RKO (cell line): Measurements from ENCODE around the gene MRPS2.

Experiments used
- DNase-seq: peaks from one replicate; pipeline ENCODE4 v3.0.0-alpha.2; 2016; ENCODE audit warnings: low spot score

The MRPS2 gene

DNA sequence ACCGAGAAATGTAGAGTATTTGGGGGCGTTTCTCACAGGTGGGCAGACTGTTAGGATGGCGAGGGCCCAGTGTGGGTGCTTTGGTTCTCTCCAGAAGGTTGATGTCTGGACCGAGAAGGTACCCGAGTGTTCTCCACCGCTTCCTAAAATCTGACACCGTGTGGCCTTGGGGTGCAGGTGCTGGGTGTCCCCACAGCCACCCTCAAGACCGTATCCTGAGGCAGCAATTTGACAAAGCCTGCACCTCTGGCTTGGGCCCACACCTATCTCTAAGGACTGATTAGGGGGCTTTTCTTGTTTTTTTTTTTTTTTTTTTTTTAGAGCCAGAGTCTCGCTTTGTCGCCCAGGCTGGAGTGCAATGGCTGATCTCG, 19.6 kb upstream of the MRPS2 start:
- DNase-seq, result peak; percentile 61

DNA sequence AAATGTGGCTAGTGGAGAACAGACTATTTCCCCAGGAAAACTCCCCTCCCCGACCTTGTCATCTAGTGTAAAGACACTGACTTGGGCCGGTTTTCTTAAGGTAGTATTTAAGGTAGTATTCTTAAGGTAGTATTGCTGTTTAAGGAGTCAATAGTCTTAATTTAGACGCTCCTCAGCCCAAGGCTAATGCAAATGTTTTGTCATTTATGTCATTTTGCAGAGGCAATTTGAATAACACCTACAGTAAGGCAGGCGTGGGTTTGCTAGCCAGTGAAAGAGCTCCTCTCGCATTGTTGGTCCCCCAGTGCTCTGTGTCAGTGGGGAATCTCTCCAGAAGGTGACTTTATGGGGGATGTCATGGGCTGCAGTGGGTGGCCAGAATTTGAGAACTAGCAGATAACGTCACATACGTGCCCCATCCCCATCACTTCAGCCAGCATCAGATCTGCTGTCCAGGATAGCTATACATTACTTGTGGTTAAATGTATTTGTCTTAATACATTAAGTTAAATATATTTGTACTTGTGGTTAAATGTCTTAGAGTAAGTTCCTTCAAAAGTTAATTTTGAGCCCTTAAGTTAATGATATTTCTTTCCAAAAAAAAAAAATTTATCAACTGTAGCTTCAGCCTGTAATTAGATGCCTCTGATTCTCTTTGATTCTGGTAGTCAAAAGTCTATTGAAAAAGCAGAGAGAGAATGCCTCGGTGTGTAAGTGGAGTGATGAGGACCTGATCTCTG, 18.3 kb upstream of the MRPS2 start:
- DNase-seq, result no peak

DNA sequence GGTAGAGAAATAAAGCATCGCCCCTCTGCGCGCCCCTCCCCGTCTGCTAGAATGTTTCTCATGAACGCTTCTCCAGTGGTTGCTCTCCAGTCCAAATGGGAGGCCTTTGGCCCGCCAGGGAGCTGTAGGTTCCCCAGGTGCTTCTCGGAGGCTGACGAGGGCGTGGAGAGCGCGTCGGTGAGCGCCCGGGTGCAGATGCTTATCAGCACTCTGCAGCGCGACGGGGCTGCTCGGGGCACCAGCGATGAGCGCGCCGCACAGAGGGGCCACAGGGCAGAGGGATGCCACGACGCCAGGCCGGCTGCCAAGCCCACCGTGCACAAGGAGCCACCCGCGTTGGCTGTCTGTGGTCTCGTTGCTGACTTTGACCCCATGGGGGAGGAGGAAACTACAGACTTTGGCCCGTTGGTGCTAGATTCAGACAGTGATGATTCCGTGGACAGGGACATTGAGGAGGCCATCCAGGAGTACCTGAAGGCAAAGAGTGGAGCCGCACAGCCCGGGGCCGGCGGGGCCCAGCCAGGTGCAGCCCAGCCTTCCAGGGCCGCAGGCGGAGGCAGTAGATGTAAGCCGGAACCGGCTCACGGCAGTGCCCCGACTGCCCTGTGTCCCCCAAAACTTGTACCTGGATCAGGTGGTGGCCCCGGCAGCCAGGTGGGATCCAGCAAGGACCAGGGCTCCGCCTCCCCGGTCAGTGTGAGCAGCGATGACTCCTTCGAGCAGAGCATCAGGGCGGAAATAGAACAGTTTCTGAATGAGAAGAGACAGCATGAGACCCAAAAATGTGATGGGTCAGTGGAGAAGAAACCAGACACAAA, 15.8 kb upstream of the MRPS2 start:
- no peak for DNase-seq

DNA sequence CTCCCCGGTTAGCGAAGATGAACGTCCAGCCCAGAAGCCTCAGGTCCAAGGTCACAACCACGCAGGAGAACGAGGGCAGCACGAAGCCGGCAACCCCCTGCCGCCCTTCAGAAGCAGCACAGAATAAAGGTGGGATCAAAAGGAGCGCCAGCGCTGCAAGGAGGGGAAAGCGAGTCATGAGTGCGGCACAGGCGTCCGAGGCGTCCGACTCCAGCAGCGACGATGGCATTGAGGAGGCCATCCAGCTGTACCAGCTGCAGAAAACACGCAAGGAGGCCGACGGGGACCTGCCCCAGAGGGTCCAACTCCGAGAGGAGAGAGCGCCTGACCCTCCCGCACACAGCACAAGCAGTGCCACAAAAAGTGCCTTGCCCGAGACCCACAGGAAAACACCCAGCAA, 15.1 kb upstream of the MRPS2 start:
- DNase-seq, result no peak

DNA sequence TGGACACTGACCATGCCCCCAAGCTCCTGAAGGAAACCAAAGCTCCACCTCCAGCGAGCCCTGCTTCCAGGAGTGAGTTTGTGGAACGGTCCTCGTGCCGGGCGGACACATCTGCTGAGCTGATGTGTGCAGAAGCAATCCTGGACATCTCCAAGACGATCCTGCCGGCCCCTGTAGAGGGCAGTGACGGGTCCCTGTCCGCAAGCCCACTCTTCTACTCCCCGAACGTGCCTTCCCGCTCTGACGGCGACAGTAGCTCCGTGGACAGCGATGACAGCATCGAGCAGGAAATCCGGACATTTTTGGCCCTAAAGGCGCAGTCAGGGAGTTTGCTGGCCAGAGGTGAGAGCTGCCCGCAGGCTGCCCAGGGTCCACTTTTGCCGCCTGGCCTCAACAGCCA, 14.7 kb upstream of the MRPS2 start:
- no peak for DNase-seq

DNA sequence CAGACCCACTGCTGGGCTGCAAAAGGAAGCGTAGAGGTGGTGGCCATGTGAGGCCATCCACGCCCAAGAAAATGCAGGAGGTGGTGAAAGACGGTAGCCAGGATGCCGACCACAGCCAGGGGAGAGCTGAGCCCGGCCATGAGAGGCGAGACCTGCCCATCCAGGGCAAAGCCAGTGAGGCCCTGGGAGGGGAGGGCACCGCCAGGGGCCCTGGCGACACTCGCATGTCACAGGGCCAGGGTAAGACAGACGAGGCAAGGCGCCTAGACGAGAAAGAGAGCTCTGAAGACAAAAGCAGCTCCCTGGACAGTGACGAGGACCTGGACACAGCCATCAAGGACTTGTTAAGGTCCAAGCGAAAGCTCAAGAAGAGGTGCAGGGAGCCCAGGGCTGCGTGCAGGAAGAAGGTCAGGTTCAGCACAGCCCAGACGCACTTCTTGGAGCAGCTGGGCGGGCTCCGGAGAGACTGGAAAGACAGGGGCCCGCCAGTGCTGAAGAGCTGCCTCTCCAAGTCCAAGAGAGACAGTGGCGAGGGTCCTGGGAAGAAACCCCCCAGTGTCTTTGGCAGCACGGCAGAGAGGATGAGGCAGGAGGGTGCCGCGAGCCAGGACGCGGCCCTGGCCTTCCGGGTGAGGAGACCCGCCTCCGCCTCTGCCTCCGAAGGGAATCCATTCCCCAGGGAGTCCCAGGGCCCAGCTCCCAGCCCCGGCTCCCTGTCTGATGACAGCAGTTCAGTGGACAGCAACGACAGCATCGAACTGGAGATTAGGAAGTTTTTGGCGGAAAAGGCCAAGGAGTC, 14.0 kb upstream of the MRPS2 start:
- no peak for DNase-seq

DNA sequence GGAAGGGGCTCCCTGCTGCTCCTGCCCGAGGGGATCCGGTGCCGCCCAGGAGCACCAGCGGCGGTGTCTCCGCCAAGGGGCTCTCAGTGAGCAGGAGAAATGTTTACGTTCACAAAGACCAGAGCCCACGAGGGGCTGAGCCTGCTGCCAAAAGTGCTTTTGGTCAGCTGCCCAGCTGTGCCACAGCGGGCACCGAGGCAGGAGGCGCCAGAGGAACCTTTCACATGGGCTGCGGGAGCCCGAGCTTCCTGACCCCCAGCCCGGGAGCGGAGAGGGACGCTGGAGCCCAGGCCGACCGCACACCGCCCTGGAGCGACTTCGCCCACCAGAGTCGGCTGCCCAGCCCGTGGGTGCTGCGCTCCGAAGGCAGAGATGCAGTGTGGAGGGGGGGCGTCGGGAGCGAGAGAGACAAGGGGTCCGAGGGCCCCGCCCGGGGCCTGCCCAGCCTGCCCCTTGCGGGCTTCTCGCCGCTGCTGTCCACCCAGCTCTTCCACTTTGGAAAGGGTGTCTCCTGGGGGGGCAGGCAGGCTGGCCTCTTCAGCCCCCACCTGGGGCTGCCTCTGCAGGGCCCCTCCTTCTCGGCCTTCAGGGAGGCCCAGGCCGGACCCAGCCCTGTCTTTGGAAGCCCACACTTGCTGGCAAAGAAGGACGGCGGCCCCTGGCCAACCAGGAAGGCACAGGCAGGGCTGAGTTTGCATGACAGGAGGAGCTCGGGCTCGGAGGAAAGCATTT, 13.0 kb upstream of the MRPS2 start:
- no peak for DNase-seq

DNA sequence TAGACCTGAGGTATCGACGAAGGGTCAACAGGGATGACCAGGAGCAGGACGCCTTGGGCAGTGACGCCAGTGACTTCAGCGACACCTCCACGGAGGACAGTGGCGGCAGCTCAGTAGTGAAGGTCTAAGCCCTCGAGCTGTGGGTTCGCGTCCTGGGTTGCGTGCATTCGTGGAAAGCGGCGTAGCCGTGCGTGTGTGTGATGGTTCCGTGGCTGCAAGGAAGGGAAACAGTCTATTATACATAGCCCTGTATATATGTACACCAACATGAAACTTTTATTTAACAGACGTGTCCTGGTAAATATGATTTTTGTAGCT, 12.5 kb upstream of the MRPS2 start:
- no peak for DNase-seq

DNA sequence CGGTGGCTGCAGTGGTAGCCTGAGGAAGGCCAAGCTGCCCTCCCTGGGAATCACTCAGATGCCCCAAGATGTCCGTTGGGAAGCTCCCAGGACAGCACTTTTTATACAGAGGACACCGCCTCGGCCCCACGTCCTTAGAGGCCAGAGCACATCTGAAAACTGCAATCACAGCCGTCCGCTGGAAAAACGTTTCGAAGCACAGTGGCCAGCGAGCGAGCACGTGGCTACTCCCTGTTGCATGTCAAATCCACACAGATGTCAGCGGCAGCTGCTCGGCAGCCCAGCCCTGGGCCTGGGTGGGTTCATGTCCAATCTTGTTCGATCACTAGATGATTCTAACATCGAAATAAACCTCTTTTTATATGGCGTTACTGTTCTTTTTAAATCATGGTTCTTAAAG, 12.0 kb upstream of the MRPS2 start:
- no peak for DNase-seq

DNA sequence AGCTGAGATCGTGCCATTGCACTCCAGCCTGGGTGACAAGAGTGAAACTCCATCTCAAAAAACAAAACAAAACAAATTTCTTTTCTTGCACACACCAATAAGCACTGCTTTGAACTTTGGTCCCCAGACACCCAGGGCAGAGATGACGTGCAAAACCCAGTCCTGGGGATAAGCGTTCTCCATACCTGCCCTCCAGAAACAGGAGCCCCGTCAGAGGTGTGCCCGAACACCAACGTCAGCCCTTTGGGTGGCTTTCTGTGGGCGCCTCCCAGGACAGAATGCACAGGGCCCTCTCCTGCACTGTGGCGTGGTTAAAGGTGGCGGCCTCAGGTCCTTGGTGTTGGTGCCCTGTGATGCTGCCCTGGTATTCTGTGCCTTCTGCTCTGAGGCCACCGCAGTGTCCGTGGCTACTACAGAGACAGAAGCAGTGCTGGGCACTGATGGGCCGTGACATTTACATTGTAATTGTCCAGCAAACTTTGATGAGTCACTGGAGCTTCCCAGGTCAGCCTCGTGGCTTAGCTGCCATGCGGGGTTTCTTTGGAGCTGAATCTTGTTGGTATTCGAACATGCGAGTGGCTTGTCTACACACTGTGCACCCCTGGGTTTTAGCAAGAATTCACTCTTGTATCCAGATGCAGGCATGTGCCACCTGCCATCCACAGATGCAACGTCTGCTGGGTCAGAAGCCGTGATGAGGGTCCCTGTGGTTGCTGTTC, 11.1 kb upstream of the MRPS2 start:
- no peak for DNase-seq

DNA sequence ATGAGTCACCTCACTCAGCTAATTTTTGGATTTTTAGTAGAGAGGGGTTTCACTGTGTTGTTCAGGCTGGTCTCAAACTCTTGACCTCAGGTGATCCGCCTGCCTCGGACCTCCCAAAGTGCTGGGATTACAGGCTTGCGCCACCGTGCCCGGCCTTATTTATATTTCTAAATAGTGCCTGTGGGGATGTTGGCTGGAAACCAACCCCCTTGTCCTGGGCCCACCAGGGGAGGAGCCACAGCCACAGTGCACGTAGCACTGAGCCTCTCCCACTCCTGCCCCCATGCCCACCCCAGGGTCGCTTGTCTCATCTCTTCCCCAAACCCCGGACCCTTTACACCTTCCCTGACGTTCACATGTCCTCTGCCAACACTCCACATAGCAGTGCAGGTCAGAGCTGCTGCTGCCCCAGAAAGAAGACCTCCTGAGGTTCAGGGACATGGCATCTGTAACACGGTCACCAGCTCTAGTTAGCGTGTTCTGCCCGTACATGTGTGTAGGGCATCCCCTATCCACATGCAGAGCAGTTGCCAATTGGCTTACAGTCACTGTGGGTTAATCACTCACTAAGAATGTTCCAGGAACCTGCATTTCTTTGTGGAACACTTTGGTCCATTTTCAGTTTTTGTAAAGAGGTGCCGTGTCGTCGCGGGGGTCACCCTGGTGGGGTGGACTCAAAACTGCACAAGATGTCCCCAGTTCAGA, 10.2 kb upstream of the MRPS2 start:
- no peak for DNase-seq

DNA sequence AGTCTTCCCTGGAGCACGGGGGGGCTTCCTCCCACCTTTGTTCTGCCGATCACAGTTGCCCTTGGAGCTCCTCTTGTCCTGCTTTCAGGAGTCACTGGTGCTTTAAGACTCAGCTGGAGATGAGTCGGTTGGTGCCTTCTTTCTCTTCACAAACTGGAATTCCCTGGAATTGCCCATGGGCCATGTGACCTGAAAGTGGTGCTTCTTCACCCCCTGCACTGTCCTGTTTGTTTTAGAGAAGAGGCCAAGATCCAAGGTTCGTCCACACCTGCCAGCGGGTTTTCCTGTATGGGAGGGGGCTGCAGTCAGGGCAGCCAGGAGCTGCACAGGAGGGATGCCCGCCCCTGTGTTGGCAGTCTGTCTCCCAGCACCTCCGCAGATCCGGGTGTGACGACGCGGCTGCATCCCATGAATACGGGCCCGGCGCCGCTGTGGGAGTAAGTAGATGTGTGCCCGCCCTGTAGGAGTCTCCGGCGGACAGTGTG, 9.5 kb upstream of the MRPS2 start:
- DNase-seq, result no peak

DNA sequence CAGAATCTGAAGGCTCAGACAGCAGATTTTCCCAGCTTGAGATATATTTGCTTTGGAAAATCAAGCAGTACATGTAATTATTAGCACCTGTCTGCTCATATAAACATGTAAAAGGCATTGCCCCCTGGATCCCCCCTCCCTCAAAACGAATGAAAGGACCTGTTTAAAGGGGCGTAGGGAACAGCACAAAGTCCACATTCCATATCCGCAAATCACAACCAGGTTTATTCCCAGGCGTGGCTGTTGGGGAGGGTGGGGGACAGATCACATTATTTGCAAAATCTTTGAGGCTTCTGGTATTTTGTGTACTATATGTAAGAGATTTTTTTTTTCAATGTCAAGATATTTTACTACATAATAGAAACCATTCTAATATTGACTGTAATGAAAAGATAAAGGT, 8.7 kb upstream of the MRPS2 start:
- no peak for DNase-seq

DNA sequence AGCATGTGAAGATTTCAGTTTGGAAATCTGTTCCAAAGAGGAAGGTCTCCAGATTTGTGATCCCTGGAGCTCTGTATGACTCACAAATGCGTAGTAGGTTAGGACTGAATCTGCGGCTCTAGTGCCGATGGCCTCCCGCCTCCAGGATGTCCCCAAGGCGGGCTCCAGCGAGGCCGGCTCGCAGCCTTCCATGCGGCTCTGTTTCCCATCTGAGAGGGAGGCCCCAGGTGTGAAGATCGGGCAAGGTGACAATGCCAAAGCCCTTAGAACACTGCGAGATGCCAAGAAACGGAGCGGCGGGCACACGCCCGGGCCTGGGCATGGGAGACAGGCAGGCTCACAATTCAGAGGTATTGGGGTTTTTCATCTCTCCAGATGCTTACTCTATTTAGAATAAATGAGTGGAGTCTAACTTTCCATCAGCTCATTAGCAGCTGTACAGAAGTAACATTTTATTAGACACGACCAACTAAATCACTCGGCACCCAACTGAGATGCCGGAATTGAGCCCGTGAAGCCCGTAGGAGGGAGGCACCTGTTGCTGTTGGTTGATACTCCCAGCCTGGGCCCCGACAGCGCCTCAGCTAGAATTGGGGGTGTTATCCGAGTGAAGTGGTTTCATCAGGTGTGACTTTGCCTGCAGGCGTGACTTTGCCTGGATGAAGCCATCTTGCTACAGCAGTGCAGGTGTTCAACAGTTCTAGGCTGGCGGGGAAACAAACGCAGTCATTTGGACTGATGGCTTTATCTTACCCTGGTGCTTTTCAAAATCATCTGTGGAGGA, 7.4 kb upstream of the MRPS2 start:
- DNase-seq, result no peak

DNA sequence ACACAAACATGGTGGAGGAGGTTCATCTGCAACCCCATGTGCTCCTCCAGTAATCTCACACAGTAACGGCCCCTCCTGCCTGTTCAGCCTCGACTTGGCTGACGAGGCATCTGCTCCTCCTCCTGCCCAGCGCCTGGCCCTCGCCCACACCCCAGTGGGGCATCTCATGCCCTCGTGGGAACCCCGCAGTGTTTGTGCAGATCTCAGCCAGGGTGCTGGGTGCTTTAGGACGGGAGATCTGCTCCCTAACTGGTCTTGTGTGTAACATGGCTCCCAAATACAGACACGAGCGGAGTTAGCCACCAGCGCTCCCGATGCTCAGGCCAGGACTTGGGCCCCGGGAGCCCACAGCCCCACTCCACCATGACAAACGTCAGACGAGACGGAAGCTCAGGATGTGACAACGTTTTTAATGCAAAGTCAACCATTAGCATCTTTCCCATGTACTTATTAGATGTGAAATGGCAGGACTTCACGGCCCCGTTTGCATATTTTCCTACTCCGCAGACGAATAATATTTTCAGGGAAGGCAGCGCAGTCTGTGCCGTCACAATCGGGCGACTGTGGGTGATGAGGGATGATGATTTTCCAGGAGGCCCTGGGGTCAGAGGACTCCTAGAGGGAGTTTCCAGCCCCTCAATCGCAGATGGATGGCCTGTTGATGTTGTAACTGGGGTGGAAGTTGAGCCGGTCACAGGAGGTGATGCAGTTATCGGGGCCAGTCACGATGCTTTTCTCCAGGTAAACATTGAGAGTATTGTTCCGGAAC, 5.5 kb upstream of the MRPS2 start:
- DNase-seq, result no peak

DNA sequence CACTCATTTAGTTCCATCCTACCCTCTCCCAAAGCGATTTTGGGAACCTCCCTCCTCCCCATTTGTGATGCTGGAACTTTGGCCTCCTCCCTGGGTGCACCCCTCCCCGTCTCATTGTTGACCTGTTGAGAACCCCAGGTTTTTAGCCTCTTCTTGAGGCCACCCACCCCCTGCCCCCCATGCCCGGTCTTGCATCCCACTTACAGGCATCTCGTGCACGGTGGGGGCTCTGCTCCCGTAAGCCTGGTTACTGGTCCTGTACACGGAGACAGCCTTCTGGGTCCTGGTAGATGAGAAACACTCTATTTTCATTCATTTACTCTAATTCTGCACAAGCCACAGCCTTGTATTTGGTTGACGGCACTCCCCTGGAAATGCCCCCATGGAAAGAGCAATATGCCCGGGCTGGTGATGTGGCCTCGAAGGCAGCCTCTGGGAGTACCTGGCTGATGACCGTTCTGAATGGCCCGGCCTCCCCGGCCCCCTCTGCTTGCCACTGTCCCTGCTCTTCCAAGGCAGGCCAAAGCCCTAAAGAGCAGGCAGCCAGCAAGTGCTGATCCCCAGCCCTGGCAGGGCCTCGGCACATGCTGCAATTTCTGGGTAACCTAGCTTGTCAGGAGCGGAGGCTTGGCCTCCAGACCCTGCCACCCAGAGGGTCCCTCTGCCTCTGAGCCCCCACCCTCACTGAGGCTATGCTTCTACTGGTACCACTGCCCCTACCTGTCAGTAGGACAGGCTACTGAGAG, 1.9 kb upstream of the MRPS2 start:
- DNase-seq, result no peak

DNA sequence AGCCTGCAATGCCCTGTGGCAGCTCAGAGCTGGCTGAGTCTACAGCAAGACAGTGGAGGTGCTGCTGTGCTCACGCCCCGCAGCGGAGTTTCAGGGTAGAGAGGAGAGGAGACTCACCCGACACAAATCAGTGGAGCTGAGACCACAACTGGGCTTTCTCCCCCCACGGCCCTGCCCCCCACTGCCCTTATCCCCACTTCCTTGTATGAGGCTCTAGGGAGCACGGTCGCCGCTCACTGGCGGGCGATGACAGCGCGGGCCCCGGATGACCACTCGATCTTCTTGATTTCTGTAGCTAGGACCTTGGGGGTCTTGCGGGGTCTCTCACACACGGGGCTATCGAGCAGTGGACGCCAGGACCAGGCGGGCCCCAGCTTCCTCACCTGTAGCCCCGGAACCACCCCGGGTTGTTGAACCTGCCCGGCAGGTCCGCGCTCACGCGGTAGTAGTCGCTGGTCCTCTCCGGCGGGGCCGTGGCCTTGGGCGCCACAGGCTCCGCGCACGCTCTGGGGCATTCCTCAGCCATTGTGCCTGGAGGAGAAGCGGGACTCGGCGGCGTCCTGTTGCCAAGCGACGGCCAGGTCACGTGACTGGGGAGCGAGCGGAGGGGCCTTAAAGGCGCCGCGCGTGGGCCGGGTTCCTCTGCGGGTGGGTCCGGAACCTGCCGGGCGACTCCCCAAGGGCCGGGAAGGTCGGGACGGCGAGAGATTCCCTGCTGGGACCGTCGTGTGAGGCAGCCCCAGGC, 984 bp upstream of the MRPS2 start:
- peak; percentile 94 for DNase-seq

DNA sequence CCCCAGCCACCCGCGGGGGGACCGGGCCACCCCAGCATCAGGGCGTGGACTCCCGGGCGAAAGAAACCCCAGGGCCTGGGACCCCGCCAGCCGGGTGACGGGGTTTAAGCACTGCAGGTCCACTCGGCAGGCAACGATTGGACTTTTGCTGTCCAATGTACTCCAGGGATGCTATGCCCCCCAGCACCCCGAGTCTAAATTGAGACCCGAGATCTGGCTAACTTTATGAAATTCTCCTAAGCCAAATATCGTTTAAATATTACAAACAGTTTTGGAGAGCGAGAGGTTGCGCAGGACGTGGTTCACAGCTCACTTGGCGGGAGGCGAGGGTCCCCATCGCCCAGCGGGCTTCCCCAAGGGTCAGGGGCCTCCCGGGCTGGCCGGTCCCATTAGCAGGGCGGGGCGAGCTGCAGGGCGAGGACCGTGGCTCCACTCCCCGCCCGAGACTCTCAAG, 384 bp upstream of the MRPS2 start:
- peak; percentile 74 for DNase-seq
